ENCODE results near the gene ITGB1BP1.

- TF ChIP-seq EZH2 (IDR thresholded peaks at IDR 0.05; ENCODE audit: borderline replicate concordance, low read length): no peak
- TF ChIP-seq, protein P1, sequence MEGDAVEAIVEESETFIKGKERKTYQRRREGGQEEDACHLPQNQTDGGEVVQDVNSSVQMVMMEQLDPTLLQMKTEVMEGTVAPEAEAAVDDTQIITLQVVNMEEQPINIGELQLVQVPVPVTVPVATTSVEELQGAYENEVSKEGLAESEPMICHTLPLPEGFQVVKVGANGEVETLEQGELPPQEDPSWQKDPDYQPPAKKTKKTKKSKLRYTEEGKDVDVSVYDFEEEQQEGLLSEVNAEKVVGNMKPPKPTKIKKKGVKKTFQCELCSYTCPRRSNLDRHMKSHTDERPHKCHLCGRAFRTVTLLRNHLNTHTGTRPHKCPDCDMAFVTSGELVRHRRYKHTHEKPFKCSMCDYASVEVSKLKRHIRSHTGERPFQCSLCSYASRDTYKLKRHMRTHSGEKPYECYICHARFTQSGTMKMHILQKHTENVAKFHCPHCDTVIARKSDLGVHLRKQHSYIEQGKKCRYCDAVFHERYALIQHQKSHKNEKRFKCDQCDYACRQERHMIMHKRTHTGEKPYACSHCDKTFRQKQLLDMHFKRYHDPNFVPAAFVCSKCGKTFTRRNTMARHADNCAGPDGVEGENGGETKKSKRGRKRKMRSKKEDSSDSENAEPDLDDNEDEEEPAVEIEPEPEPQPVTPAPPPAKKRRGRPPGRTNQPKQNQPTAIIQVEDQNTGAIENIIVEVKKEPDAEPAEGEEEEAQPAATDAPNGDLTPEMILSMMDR (IDR thresholded peaks at IDR 0.05; ENCODE audit: low read length): no peak
These were observed 57.3 kb downstream of the ITGB1BP1 start for GRCh38 chr2:9366026-9366425.

Data from OCI-LY1 (cell line).